HUDEP-2 (cell line): Measurements from ENCODE around the gene HECTD4.
A peak's percentile ranks its signal among the peaks of the same experiment; 100 is the strongest.
"Not testable (repeated sequence)": the region's sequence is repeated elsewhere in the genome, so short reads cannot be mapped to it uniquely, and the experiment has no call there.

ENCODE experiments used
- DNase-seq, 76 experiments: peaks; one replicate each; lab custom pipeline; 2025; ENCODE audit not compliant: unreplicated experiment in 76 of 76; lab: John Stamatoyannopoulos, UW

The HECTD4 gene

DNA sequence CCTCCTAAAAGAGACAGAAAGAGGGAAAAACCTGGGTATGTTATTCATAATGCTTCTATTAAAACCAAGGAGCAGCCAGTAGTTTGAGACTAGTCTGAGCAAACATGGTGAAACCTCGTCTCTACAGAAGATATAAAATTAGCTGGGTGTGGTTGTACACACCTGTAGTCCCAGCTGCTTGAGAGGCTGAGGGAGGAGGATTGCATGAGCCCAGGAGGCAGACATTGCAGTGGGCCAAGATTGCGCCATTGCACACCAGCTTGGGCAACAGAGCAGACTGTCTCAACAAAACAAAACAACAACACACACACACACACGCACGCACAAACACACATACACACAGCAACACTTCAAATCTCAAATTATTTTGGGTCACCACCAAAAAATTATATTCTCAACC, 27.8 kb downstream of the HECTD4 start:
- no peak for DNase-seq

DNA sequence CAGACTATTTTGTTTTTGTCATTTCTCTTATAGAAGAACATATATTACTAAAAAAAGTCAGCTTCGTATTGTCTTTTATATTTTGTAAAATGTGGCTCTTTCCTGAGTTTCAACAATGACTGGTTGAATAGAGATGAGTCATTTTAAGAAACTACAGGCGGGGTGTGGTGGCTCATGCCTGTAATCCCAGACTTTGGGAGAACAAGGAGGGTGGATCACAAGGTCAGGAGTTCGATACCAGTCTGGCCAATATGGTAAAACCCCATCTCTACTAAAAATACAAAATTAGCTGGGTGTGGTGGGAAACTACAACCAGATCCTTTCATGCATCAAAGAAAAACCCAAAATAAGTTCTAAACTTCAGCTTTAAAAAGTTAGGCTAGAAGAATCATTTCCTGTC, 28.8 kb downstream of the HECTD4 start:
- peak in 13 of 76 experiments; percentile 2 to 38 (median 14) for DNase-seq

DNA sequence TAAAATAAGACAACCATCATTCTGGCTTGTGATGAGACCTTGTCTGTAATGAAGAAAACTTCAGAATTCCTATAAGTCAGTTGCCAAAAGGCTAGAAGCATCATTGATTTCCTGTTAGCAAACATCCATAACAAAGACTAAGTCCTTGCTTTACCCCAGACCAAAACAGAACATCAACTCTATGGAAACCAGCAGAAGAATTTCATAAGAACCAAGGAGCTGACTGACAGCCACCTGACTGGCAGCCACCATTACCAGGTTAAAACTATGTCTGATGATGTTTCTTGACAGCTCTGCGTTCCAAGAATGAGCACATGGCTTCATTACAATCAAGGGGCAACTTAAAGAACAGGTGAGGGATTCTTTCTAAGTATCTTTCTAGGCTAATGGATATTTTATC, 29.3 kb downstream of the HECTD4 start:
- DNase-seq: no peak

DNA sequence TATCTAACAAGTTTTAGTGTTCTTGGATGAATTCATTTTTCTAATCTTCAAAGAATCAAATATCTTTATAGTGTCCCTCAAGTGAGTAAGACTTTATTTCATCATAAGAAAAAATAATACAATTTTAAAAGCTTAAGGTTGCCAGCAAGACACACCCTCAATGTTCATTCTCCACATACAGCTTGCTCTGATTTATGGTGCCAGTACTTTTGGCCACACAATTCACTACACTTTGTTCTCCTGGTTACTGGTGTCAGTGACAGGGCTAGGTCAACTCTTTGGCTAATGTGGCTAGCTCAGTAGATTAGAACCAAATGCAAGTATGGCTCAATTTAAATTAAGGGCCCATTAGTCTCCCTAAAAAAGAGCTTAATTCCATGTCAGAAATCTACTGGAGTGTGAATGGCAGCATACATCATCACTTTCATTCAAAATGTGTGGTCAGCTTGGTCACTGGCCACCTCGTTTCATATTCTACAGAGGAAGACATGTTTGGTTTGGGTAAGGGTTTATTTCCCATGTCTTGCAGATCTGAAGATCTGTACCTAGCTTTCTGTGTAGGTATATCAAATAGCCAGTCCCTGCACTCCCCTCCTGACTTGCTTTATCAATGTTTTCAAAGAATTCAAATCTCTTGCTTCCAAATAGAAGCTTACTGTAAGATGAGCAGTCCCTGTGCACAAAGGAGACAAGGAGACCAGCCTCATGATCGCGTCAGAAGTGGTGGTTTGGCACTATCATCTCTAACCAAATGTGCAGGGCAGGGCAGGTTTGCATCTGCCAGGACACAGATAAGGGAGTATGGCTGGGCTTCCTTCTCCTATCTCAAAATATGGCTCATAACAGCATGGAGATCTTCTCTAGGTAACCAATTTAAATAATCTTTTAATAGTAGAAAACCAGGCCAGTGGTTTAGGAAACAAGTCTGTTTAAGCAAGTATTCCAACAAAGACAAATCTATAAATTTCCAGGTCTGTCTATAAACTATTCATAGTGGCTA, 31.3 kb downstream of the HECTD4 start:
- DNase-seq: peak in 74 of 76 experiments; percentile 23 to 98 (median 90)

DNA sequence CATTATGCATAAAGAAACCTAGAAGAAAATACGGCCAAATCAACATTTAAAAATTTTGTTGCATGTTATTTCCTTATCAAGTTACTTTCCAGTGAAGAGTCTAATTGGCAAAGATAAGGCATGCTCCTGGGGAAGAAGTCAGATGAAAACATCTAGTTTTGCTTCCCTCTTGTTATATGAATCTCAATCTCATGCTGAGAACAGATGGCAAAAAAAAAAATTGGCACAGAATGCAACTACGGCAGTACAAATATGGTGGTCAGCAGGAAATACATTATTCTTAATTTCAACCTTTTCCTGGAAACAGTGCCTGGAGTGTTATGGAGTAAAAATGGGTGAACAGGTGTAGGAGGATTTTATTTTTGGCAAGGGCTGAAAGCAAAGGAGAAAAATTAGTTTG, 32.8 kb downstream of the HECTD4 start:
- DNase-seq: peak in 18 of 76 experiments; percentile 6 to 57 (median 18)

DNA sequence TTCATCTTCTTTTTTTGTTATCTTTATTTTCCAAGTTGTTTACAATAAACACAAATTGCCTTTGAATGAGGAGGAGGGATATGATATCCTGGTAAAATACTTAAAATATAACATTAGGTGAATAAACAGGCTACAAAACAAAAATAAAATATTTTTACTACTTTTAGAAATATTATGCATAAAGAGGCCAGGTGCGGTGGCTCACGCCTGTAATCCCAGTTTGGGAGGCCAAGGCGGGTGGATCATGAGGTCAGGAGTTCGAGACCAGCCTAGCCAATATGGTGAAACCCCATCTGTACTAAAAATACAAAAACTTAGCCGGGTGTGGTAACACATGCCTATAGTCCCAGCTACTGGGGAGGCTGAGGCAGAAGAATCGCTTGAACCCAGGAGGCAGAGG, 33.3 kb downstream of the HECTD4 start:
- not testable (repeated sequence) for DNase-seq

DNA sequence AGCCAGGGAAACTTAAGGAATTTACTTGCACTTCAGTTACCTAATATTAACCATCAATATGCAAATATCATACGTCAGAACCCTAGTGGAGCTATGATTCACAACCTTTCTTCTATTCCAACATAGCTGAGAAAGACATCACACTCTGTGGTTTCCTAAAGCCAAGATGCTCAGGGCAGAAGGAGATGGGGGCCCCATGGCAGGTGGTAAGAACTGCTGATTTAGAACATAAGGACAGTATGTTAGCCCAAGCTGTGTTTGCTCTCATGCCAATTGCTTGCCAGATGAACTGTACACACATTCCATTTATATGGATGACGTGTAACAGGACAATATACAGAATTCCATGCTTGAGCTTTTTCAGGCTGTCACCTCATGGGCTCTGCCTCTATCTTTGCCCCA, 34.6 kb downstream of the HECTD4 start:
- no peak for DNase-seq

DNA sequence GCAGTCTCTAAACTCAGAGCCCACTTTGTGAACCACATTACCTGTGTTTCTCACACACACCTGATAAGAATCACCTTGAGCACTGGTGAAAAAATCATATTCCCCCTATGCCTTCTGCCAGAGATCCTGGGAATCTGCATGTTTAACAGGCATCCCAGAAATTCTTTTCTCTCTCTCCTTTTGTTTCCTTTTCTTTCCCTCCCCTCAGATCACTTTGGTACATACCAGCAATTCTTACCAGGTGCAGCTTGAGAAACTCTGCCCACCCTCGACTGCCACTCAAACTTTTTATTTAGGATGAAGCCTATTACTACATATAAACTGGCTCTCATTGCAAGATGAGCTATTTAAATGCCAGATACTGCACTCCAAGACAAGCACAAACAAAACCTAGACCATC, 36.0 kb downstream of the HECTD4 start:
- no peak for DNase-seq

DNA sequence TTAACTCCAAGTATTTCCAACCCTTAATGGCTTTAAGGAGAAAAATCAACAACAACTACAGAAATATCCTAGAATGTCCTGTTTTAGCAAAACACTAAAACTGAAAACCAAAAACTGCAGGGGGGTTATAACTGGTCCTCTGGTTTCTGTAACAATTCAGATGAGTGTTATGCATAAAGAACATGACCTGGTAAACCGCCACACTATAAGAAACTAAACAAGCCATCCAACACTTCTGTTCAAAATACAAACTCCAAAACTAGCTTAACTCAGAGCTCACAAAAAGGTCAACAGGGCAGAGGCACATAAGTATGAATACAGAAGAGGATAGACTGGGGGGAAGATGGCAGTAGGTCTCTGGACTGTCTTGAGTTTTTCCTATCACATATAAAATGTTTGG, 38.0 kb downstream of the HECTD4 start:
- no peak for DNase-seq

DNA sequence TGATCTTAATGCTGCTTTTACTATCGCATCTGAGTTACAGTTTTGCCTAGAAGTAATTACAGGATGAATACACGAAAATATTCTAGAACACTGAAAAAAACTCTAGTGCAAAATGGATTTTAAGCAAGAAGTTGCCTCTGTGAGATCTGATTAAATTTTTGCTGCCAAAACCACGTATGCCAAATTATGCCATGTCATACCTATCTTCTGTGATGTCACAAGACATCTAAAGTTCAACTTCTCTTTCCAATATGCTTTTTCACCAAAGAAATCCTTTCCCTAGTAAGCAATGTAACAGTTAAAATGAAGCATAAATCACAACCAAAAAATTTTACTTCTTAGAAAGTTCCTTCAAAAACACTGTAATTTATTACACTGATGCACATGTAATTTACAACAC, 39.6 kb downstream of the HECTD4 start:
- DNase-seq: peak in 5 of 76 experiments; percentile 11 to 48 (median 23)

DNA sequence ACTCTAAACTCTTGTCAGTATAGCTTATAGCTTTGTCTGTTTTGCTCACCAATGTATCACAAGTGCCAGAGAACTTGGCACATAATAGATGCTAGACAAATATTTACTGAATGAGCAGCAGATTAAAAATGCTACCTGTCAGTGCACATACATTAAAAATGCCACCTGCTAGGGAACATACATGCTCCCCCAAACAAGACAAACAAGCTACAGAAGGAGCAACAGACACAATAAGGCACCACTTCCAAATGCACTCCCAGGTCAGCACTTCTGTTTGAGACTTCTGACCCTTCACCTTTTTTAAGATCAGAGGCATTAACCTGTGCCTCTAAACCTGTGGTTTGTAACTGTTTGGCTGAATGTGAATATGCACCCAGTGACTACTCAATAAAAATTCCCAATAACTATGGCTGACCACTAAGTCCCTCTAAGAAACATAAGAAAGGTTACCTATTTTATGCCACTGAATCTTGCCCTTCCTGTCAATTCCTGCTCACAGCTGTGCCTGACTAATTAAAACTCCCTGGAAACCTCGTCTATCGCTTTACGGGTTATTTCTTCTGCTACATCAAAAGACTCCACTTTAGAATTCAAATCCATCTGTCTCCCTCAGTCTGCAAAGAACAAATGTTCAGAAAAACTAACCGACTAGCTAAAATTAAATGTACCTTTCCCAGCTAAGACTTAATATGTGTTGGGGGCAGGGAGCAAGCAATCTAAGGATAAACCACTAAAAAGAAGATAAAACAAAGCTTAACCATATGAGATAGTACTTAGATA, 41.0 kb downstream of the HECTD4 start:
- DNase-seq: no peak

DNA sequence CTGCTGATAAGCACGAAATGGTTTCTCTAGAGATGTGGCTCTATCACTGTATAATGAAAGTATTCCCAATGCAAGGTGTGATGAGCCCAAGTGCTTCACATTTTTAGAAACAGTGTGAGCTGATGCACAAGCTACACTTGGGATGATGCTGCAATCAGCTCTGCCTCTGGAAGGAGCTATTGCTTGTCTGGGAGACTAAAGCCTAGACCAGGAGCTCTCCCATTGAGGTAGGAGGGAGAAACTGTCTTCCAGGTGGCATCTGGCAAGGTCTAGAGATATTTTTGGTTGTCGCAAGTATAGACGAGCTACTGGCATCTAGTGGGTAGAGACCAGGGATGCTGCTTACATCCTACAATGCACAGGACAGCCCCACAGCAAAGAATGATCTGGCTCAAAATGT, 42.0 kb downstream of the HECTD4 start:
- DNase-seq: no peak

DNA sequence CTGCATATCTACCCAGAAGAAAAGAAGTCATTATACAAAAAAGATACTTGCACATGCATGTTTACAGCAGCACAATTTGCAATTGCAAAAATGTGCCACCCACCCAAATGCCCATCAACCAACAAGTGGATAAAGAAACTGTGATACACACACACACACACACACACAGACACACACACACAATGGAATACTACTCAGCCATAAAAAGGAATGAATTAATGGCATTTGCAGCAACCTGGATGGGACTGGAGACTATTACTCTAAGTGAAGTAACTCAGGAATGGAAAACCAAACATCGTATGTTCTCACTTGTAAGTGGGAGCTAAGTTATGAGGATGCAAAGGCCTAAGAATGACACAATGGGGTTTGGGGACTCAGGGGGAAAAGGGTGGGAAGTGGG, 47.2 kb downstream of the HECTD4 start:
- DNase-seq: not testable (repeated sequence)

DNA sequence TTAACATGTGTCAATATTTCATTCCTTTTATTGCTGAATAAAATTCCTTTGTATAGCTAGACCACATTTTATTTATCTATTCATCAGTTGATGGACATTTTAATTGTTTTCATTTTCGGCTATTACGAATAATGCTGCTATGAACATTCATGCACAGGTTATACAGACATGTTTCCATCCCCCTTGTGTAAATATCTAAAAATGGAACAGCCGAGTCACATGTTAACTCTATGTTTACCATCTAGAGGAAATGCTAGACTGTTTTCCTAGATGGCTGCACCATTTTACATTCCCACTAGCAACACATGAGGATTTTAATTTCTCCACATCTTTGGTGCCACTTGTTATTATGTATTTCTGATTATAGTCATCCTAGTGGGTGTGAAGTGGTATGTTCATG, 49.2 kb downstream of the HECTD4 start:
- DNase-seq: no peak

DNA sequence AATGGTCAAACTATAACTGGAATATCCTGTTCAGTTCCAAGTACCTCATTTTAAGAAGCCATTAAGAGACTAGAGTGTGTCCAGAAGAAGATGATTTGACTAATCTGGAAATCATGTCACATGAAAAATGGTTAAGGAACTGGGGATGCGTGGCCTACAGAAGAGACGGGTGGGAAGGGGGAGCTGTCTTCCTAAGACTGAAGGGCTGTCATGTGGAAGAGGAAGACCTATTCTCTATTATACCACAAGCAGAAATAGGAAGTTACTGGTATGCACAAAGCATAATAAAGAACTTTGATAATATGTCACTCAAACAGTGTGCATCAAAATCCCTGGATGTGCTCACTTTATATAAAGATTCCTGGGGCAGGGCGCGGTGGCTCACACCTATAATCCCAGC, 50.3 kb downstream of the HECTD4 start:
- DNase-seq: no peak

DNA sequence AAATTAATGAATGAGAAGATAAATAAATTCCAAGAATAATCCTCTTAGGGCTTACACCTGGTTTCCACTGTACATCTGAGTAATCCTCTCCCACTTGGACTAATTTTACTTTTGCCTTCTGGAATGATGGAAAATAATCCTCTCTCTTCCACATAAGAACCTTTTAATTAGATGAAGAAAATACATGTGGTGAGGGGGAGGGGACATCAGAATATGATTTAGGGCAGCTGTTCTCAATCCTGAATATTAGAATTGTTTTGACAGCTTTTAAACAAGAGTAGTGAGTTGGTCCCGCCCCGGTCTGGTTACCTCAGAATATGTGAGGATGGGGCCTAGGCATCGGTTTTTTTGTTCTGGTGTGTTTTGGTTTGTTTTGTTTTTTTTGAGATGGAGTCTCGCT, 51.5 kb downstream of the HECTD4 start:
- DNase-seq: no peak

DNA sequence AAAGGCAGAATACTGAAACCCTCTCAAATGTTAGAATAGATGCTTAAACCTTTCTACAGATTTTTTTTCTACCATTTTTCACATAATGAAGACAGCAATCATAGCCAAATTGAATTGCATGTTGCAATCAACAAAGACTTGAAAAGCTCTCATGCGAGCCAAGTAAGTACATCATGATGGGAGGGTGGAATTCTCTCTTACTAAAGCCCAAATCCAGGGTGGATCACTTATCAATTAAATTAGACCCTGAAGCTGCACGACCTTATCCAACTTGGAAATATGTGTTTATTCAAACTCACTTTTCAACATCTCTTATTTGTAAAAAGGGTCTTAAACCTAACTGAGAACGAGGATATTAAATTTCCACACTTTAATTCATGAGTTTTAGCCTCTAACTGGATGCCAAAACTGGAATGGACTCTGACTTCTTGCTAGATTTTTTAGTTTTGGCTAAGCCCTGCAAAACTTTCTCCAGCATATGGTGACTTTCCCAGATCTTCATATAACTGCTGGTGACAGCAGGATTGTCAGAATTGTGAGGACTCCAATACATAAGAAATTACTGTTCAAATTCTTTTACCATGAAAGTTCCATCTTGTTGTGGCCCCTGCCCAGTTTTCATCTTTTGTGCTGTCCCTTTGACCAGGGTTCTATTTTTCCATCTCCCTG, 53.6 kb downstream of the HECTD4 start:
- no peak for DNase-seq

DNA sequence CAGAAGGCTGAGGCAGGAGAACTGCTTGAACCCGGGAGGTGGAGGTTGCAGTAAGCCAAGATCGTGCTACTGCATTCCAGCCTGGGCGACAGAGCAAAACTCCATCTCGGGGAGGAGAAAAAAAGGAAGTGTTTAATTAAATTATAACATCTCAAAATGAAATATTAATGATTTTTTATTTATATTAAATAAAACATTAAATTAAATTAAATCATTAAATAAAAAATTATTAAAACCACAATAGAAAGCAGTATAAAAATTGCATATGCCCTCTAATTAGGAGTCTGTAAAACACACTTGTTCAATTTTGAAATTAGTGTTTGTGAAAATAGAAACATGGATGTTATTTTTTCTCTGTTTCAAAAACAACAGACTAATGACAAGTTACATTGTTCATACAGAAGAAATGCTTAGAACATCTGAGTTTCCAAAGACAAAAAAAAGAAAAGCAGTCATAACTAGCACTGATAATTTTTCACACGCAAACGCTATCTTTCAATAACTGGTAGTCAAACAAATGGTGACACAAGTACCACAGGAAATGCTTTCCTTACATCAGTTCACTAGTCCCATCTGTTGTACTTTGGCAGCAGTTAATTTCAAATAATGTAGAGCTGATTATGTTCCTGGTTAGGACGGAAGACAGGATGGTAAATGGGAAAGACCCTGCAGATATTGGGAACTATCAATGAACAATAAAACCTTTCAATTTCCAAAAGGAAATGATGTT, 54.9 kb downstream of the HECTD4 start:
- DNase-seq: no peak

DNA sequence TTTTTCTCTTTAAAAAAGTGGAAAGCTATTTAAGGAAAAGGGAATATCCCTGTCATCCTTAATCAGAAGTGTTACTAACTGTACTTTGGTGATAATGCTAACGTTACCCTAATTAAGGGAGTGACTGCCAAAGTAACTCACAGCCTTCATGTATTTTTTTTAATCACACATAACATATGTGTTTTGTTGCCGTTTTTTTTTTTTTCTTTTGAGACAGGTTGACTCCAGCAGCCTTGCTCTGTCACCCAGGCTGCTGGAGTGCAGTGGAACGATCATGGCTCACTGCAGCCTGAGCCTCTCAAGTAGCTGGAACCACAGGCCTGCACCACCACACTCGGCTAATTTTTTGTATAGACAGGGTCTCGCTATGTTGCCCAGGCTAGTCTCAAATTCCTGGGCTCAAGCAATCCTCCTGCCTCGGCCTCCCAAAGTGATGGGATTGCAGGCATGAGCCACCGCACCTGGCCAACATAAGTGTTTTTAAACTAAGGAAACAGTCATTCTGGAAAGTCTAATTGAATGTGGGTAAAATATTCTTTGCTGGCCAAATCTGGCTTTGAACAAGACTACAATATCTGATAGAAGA, 56.5 kb downstream of the HECTD4 start:
- peak in 25 of 76 experiments; percentile 5 to 68 (median 18) for DNase-seq

DNA sequence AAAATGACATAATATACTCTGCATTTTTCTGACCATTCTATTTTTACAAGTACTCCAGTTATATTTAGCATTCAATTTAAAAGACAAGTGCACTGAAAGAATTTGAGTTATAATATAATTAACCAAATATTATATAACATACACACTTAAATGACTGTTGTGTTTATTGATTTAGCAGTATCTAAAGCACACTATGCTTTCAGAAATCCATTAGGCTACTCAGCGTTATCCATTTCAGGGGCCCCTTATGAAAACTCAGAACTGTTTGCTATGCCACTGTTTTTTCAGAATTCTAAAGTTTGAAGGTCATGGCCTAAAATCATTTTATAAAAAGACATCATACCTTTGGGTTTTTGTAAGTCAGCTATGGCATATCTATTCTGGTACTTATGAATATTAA, 57.1 kb downstream of the HECTD4 start:
- DNase-seq: no peak
